Left lung (tissue), 10 donors: ENCODE measurements around the gene PNPO. TPM values are rescaled to one million over a fixed set of nuclear protein-coding genes. Genes with fewer than 3 reads are reported as not detected.

Experiments
- ATAC-seq: fragments of 200-7000 bp; cut with Tn5 transposase; one replicate; pipeline ENCODE4 v1.9.1; 2020; ENCODE audit warnings: moderate library complexity
- DNase-seq, 4 donors: peaks; one replicate each; pipeline ENCODE4 v3.0.0-alpha.2; 2013 to 2020
- H3K27ac ChIP-seq, 2 donors: fragments of 200-600 bp; sonication (generic) in 1 of 2; one replicate each; pipeline versions ENCODE4 v1.5.0 to v1.8.0; 2020 to 2021
- H3K27me3 ChIP-seq, 2 donors: fragments of 200-600 bp; sonication (generic) in 1 of 2; one replicate each; pipeline versions ENCODE4 v1.5.0 to v1.8.0; 2020 to 2021
- H3K36me3 ChIP-seq, 2 donors: fragments of 200-600 bp; sonication (generic) in 1 of 2; one replicate each; pipeline versions ENCODE4 v1.5.0 to v1.8.0; 2020 to 2021
- H3K4me1 ChIP-seq, 2 donors: fragments of 200-600 bp; one replicate each; pipeline ENCODE4 v1.8.0; 2021
- H3K4me3 ChIP-seq, 2 donors: fragments of 200-600 bp; sonication (generic) in 1 of 2; one replicate each; pipeline versions ENCODE4 v1.5.0 to v1.8.0; 2020 to 2021; ENCODE audit warnings: mild to moderate bottlenecking in 1 of 2
- H3K9me3 ChIP-seq, 2 donors: fragments of 200-600 bp; sonication (generic) in 1 of 2; one replicate each; pipeline versions ENCODE4 v1.5.0 to v1.8.0; 2020 to 2021
- CTCF ChIP-seq, 2 donors: fragments of 200-600 bp; sonication (generic) in 1 of 2; IDR thresholded peaks; one replicate each; pipeline versions ENCODE4 v1.5.0 to v1.8.0; 2021; ENCODE audit warnings: antibody characterized with exemption in 2 of 2
- intact Hi-C, 2 donors: fragments of 100-400 bp; cut with DNase I; formaldehyde crosslinking; loops; one replicate each; pipeline versions ENCODE4 v1.11.2 to v1.14.2; 2022
- polyA plus RNA-seq, 6 donors: library from polyadenylated mRNA; unstranded; fragments of 120-200 nt; gene quantifications; one replicate each; pipeline ENCODE4 v1.2.1, GENCODE V29; 2013; ENCODE audit not compliant: insufficient read length in 6 of 6
- total RNA-seq, 2 donors: library from RNA; stranded (reverse); fragmentation: NEBNext Ultra II Directional; extraction: Animal tissue kit (Norgen Biotek cat#: 25700); gene quantifications; one replicate each; pipeline ENCODE4 v1.2.1, GENCODE V29; 2021
- donor health status: DM: no; HTN: yes; CAD: no.
- donor health status: DM: no; HTN: no; CAD: no.

Gene PNPO
- total and polyA plus RNA-seq, 8 donors, result 10.7 to 40.0 (median 13.0) TPM

- Histone ChIP-seq H3K27ac (no peak overlapping the region), H3K9me3 (no peaks in the 10 kb centered on the region), H3K4me1 (peaks cover 0 to 7% of the 10 kb centered on the region in 2 donors), H3K4me3 (no peak overlapping the region), H3K27me3 (no peaks in the 10 kb centered on the region), H3K36me3 (no peaks in the 10 kb centered on the region)
- DNase-seq (no peak), ATAC-seq (peak; percentile 52)
- intact Hi-C loops, result no loop called here
- TF ChIP-seq CTCF (IDR thresholded peaks at IDR 0.05), result no peak
Measured at GRCh38 chr17:47935961-47936360, 5.4 kb upstream of the PNPO start.

- no peaks in the 10 kb centered on the region for H3K9me3 ChIP-seq
- no peak for ATAC-seq
- no peaks in the 10 kb centered on the region for H3K27me3 ChIP-seq
- H3K4me1 ChIP-seq, result peaks cover 8 to 24% of the 10 kb centered on the region in 2 donors
- H3K36me3 ChIP-seq, result no peaks in the 10 kb centered on the region
- DNase-seq, result no peak
- H3K27ac ChIP-seq, result no peak overlapping the region
- intact Hi-C loops, result no loop called here
- TF ChIP-seq CTCF (IDR thresholded peaks at IDR 0.05), result no peak
- no peak overlapping the region for H3K4me3 ChIP-seq
Measured at GRCh38 chr17:47937941-47938340, 3.4 kb upstream of the PNPO start.

GRCh38 chr17:47942096-47942510, 732 bp downstream of the PNPO start:
- peaks cover 0 to 20% of the 10 kb centered on the region in 2 donors for H3K36me3 ChIP-seq
- TF ChIP-seq CTCF (IDR thresholded peaks at IDR 0.05), result no peak
- H3K4me3 ChIP-seq, result peak overlapping the region; percentile 87 to 93
- no peaks in the 10 kb centered on the region for H3K27me3 ChIP-seq
- intact Hi-C loops, result loop anchor here in 1 of 2 donors (10.0 kb wide), 1 partner anchor 73 kb away; no protein-coding TSS in a partner anchor
- DNase-seq (no peak), ATAC-seq (no peak)
- peak overlapping the region; percentile 53 to 85 for H3K27ac ChIP-seq
- H3K4me1 ChIP-seq, result peaks cover 8 to 57% of the 10 kb centered on the region in 2 donors
- H3K9me3 ChIP-seq, result no peaks in the 10 kb centered on the region

GRCh38 chr17:47942568-47942967, 1.2 kb downstream of the PNPO start:
- no peaks in the 10 kb centered on the region for H3K27me3 ChIP-seq
- peaks cover 8 to 59% of the 10 kb centered on the region in 2 donors for H3K4me1 ChIP-seq
- H3K36me3 ChIP-seq, result peaks cover 0 to 20% of the 10 kb centered on the region in 2 donors
- DNase-seq (no peak), ATAC-seq (no peak)
- H3K27ac ChIP-seq, result no peak overlapping the region
- H3K9me3 ChIP-seq, result no peaks in the 10 kb centered on the region
- TF ChIP-seq CTCF (IDR thresholded peaks at IDR 0.05), result no peak
- peak overlapping the region in 1 of 2 donors; percentile 87 for H3K4me3 ChIP-seq
- intact Hi-C loops, result loop anchor here in 1 of 2 donors (10.0 kb wide), 1 partner anchor 72 kb away; no protein-coding TSS in a partner anchor

- ATAC-seq, result no peak
- H3K36me3 ChIP-seq, result peaks cover 0 to 32% of the 10 kb centered on the region in 2 donors
- peak overlapping the region in 1 of 2 donors; percentile 51 for H3K27ac ChIP-seq
- TF ChIP-seq CTCF (IDR thresholded peaks at IDR 0.05), result no peak
- no peaks in the 10 kb centered on the region for H3K9me3 ChIP-seq
- no peaks in the 10 kb centered on the region for H3K27me3 ChIP-seq
- no peak overlapping the region for H3K4me3 ChIP-seq
- no peak for DNase-seq
- H3K4me1 ChIP-seq, result peaks cover 20 to 79% of the 10 kb centered on the region in 2 donors
- intact Hi-C loops, result loop anchor here in 1 of 2 donors (10.0 kb wide), 1 partner anchor 70 kb away; no protein-coding TSS in a partner anchor
Measured at GRCh38 chr17:47945080-47945479, 3.7 kb downstream of the PNPO start.
